Transverse colon (tissue), 4 donors: ENCODE results near the gene AIFM1. TPM values are rescaled to one million over a fixed set of nuclear protein-coding genes. Genes with fewer than 3 reads are reported as not detected.

Experiments
- DNase-seq: peaks from one replicate; pipeline ENCODE4 v3.0.0-alpha.2; 2019
- H3K27ac ChIP-seq, 4 donors: fragments of 200-600 bp; sonication (generic); 2 replicates each; pipeline ENCODE4 v1.5.1; 2016 to 2018; ENCODE audit warnings: inconsistent platforms in 4 of 4
- H3K27me3 ChIP-seq: fragments of 200-600 bp; sonication (generic); 2 replicates; pipeline ENCODE4 v1.5.1; 2017; ENCODE audit warnings: inconsistent platforms
- H3K36me3 ChIP-seq, 4 donors: fragments of 200-600 bp; sonication (generic); 2 replicates each; pipeline ENCODE4 v1.5.1; 2017 to 2019; ENCODE audit warnings: inconsistent platforms in 4 of 4
- H3K4me1 ChIP-seq, 4 donors: fragments of 200-600 bp; sonication (generic); 2 replicates each; pipeline ENCODE4 v1.5.1; 2017 to 2020; ENCODE audit warnings: inconsistent platforms in 4 of 4
- H3K4me3 ChIP-seq, 4 donors: fragments of 200-600 bp; sonication (generic); 1 replicate in 1 of 4; 2 replicates in 3 of 4; pipeline versions ENCODE4 v1.5.1 to v1.6.1; 2017 to 2019; ENCODE audit warnings: inconsistent platforms in 4 of 4
- H3K9me3 ChIP-seq, 2 donors: fragments of 200-600 bp; sonication (generic); 2 replicates each; pipeline ENCODE4 v1.5.1; 2017 to 2019; ENCODE audit warnings: inconsistent platforms in 2 of 2
- EP300 ChIP-seq: sonication (generic); formaldehyde crosslinking; IDR thresholded peaks from one replicate; pipeline ENCODE4 v1.6.1; 2017; ENCODE audit warnings: antibody characterized with exemption, low read depth
- POLR2A ChIP-seq: fragments of 450-650 bp; IDR thresholded peaks from one replicate; pipeline ENCODE4 v1.6.1; 2016; ENCODE audit warnings: antibody characterized with exemption, mild to moderate bottlenecking, moderate library complexity
- POLR2AphosphoS5 ChIP-seq, 3 donors: sonication (generic); formaldehyde crosslinking; IDR thresholded peaks; one replicate each; pipeline ENCODE4 v1.6.1; 2016; ENCODE audit warnings: antibody characterized with exemption in 3 of 3
- WGBS, 2 donors: methylation state at CpG; one replicate each; pipeline ENCODE4 v1.1.5; 2018; ENCODE audit warnings: low coverage in 1 of 2; 5-methylcytosine and 5-hydroxymethylcytosine counted together
- in situ Hi-C, 4 donors: fragments of 200-750 bp; cut with MboI; loops; one replicate each; pipeline versions ENCODE4 v1.15.0 to v1.15.1; 2017; ENCODE audit warnings: low sequenced_read_pairs in 3 of 4, low pct_ligation_motif_present in 1 of 4, low pct_unique_long_range_greater_than_20kb in 1 of 4
- intact Hi-C: fragments of 100-400 bp; cut with DNase I; formaldehyde crosslinking; loops from one replicate; pipeline ENCODE4 v1.15.1; 2023; ENCODE audit warnings: low total_unique reads
- total RNA-seq, 4 donors: library from RNA; depleted of rRNA; stranded (reverse); fragments of >200 nt; gene quantifications; one replicate each; pipeline ENCODE4 v1.1.0, GENCODE V29; 2016
- TF ChIP-seq, protein P1 (sequence below), 5 experiments: fragments of 200-600 bp in 3 of 5; fragments of 450-650 bp in 2 of 5; sonication (generic) in 3 of 5; IDR thresholded peaks; 1 replicate in 2 of 5; 2 replicates in 3 of 5; pipeline ENCODE4 v1.5.1; 2016 to 2017; ENCODE audit warnings: antibody characterized with exemption in 5 of 5, inconsistent platforms in 3 of 5, mild to moderate bottlenecking in 2 of 5, moderate library complexity in 1 of 5

The AIFM1 gene
- total RNA-seq, 4 donors from 2014 or later, result 5.6 to 39.5 (median 28.1) TPM

DNA sequence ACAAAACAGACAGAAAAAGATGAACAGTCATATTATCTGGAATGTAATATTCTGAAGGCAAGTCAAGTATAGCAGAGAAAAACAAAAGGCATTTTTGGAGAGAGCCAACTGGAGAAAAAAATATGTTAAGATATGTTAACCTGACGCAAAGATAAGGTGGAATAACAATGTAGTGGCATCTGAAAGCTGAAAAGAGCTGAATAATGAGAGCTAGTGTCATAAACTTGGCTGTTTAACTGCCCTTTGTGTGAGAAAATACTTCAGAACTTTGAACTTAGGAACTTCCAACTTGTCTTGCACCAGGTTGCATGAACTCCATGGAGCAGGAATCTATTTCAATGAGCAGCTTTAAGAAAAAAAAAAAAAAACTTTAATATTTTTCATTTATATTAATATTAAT, 39.0 kb upstream of the AIFM1 start:
- Histone ChIP-seq H3K4me3 (no peak overlapping the region), H3K27ac (no peak overlapping the region), H3K27me3 (no peaks in the 10 kb centered on the region), H3K4me1 (no peaks in the 10 kb centered on the region), H3K36me3 (no peaks in the 10 kb centered on the region), H3K9me3 (no peaks in the 10 kb centered on the region)
- intact Hi-C loops, result no loop called here
- 24% methylated on average over 1 of the region's 1 CpG; no CpG with 5 or more reads in 1 of the 2 donors for WGBS, 2 donors
- DNase-seq, result no peak
- TF ChIP-seq EP300, result no peak
- TF ChIP-seq, protein P1, sequence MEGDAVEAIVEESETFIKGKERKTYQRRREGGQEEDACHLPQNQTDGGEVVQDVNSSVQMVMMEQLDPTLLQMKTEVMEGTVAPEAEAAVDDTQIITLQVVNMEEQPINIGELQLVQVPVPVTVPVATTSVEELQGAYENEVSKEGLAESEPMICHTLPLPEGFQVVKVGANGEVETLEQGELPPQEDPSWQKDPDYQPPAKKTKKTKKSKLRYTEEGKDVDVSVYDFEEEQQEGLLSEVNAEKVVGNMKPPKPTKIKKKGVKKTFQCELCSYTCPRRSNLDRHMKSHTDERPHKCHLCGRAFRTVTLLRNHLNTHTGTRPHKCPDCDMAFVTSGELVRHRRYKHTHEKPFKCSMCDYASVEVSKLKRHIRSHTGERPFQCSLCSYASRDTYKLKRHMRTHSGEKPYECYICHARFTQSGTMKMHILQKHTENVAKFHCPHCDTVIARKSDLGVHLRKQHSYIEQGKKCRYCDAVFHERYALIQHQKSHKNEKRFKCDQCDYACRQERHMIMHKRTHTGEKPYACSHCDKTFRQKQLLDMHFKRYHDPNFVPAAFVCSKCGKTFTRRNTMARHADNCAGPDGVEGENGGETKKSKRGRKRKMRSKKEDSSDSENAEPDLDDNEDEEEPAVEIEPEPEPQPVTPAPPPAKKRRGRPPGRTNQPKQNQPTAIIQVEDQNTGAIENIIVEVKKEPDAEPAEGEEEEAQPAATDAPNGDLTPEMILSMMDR (IDR thresholded peaks at IDR 0.05), result no peak
- TF ChIP-seq POLR2AphosphoS5 (IDR thresholded peaks at IDR 0.05), result no peak
- no peak for TF ChIP-seq POLR2A
- in situ Hi-C loops, result no loop called here

GRCh38 chrX:130197464-130197863, 31.8 kb upstream of the AIFM1 start:
- in situ Hi-C loops, result loop anchor here in 3 of 4 donors (10.0 to 25.0 kb wide), 5 partner anchors 110 to 585 kb away; partner anchors contain the start of gene UTP14A (in 1 of the 3)
- TF ChIP-seq EP300 (no peak), POLR2A (no peak), POLR2AphosphoS5 (IDR thresholded peaks at IDR 0.05) (no peak)
- TF ChIP-seq, protein P1 (IDR thresholded peaks at IDR 0.05), result no peak
- H3K4me1 ChIP-seq, result no peaks in the 10 kb centered on the region
- no peak for DNase-seq
- no peaks in the 10 kb centered on the region for H3K9me3 ChIP-seq
- no peak overlapping the region for H3K4me3 ChIP-seq
- H3K27ac ChIP-seq, result no peak overlapping the region
- H3K36me3 ChIP-seq, result no peaks in the 10 kb centered on the region
- H3K27me3 ChIP-seq, result no peaks in the 10 kb centered on the region
- 64% methylated on average over 5 of the region's 5 CpGs; no CpG with 5 or more reads in 1 of the 2 donors for WGBS, 2 donors
- intact Hi-C loops, result no loop called here

- no peak overlapping the region for H3K27ac ChIP-seq
- intact Hi-C loops, result no loop called here
- H3K36me3 ChIP-seq, result no peaks in the 10 kb centered on the region
- in situ Hi-C loops, result loop anchor here in 3 of 4 donors (10.0 to 25.0 kb wide), 5 partner anchors 109 to 584 kb away; partner anchors contain the start of gene UTP14A (in 1 of the 3)
- no peaks in the 10 kb centered on the region for H3K9me3 ChIP-seq
- TF ChIP-seq POLR2A, result no peak
- TF ChIP-seq, protein P1 (IDR thresholded peaks at IDR 0.05), result no peak
- no peak for TF ChIP-seq EP300
- TF ChIP-seq POLR2AphosphoS5 (IDR thresholded peaks at IDR 0.05), result no peak
- DNase-seq, result no peak
- no peaks in the 10 kb centered on the region for H3K27me3 ChIP-seq
- no peak overlapping the region for H3K4me3 ChIP-seq
- H3K4me1 ChIP-seq, result no peaks in the 10 kb centered on the region
- 63% methylated on average over 7 of the region's 7 CpGs; no CpG with 5 or more reads in 1 of the 2 donors for WGBS, 2 donors
Measured at GRCh38 chrX:130196466-130196865, 30.8 kb upstream of the AIFM1 start.

- no peak for TF ChIP-seq POLR2AphosphoS5 (IDR thresholded peaks at IDR 0.05)
- TF ChIP-seq POLR2A, result no peak
- TF ChIP-seq, protein P1 (IDR thresholded peaks at IDR 0.05), result no peak
- no peak for TF ChIP-seq EP300
Measured at GRCh38 chrX:130190801-130191200, 25.2 kb upstream of the AIFM1 start.

More at GRCh38 chrX:130190801-130191200, 25.2 kb upstream of the AIFM1 start:
- Histone ChIP-seq H3K27ac (no peak overlapping the region), H3K4me3 (no peak overlapping the region), H3K27me3 (no peaks in the 10 kb centered on the region), H3K9me3 (no peaks in the 10 kb centered on the region), H3K4me1 (no peaks in the 10 kb centered on the region), H3K36me3 (no peaks in the 10 kb centered on the region)
- WGBS, 2 donors, result 87% methylated on average over 4 of the region's 4 CpGs; no CpG with 5 or more reads in 1 of the 2 donors
- in situ Hi-C loops (loop anchor here in 3 of 4 donors (10.0 to 25.0 kb wide), 5 partner anchors 104 to 578 kb away; partner anchors contain the start of gene UTP14A (in 1 of the 3)), intact Hi-C loops (loop anchor here (5.0 kb wide), 1 partner anchor 108 kb away; no protein-coding TSS in a partner anchor)
- no peak for DNase-seq
